A673 (cell line): ENCODE data around the gene PARD3. TPM values are rescaled to one million over a fixed set of nuclear protein-coding genes. Genes with fewer than 3 reads are reported as not detected.

Experiments used
- BruUV-seq: library from RNA; stranded (reverse); fragments of 400-500 nt; replicated peaks from 2 replicates; lab custom pipeline; 2021; lab: Mats Ljungman, UMichigan
- CTCF ChIA-PET: fragments of 300-600 bp; sonication (Branson Sonifier 250); formaldehyde crosslinking; loops from one replicate; lab custom pipeline; 2022; ENCODE audit warnings: antibody characterized with exemption; lab: Charles Lee
- POLR2A ChIA-PET: fragments of 300-600 bp; sonication (Branson Sonifier 250); formaldehyde crosslinking; loops from one replicate; lab custom pipeline; 2022; ENCODE audit warnings: antibody characterized with exemption; ENCODE audit not compliant: low non-redundant PET; lab: Charles Lee
- DNase-seq: peaks from one replicate; pipeline ENCODE4 v3.0.0-alpha.2; 2015; ENCODE audit warnings: low spot score
- H3K27ac ChIP-seq: fragments of 200-600 bp; sonication (generic); 2 replicates; pipeline ENCODE4 v1.5.1; 2016; ENCODE audit warnings: mixed run types, low read depth, mild to moderate bottlenecking, mixed read lengths, antibody characterized with exemption, low read length; ENCODE audit not compliant: poor library complexity, severe bottlenecking
- H3K27me3 ChIP-seq: fragments of 200-600 bp; sonication (generic); replicated peaks from 2 replicates; pipeline ENCODE4 v1.6.1; 2017; ENCODE audit warnings: mixed run types, low read depth, mild to moderate bottlenecking, mixed read lengths, antibody characterized with exemption, low read length; ENCODE audit not compliant: insufficient read depth, poor library complexity
- H3K36me3 ChIP-seq: fragments of 200-600 bp; sonication (generic); 2 replicates; pipeline ENCODE4 v1.6.1; 2016; ENCODE audit warnings: mixed run types, mild to moderate bottlenecking, mixed read lengths, antibody characterized with exemption, low read length; ENCODE audit not compliant: insufficient read depth, poor library complexity, severe bottlenecking
- H3K4me1 ChIP-seq: fragments of 200-600 bp; sonication (generic); 2 replicates; pipeline ENCODE4 v1.6.1; 2017; ENCODE audit warnings: mixed run types, mild to moderate bottlenecking, mixed read lengths, antibody characterized with exemption, low read length; ENCODE audit not compliant: insufficient read depth, poor library complexity, severe bottlenecking
- H3K4me3 ChIP-seq: fragments of 200-600 bp; sonication (generic); 2 replicates; pipeline ENCODE4 v1.5.1; 2016; ENCODE audit warnings: low read depth, mixed run types, mild to moderate bottlenecking, mixed read lengths, low read length; ENCODE audit not compliant: poor library complexity, severe bottlenecking
- H3K9me3 ChIP-seq: fragments of 200-600 bp; sonication (generic); 2 replicates; pipeline ENCODE4 v1.6.1; 2016; ENCODE audit warnings: mixed run types, low read depth, mild to moderate bottlenecking, mixed read lengths, antibody characterized with exemption, low read length; ENCODE audit not compliant: poor library complexity, severe bottlenecking
- EZH2 ChIP-seq: fragments of 200-600 bp; sonication (generic); IDR thresholded peaks from 2 replicates; pipeline ENCODE4 v1.6.1; 2017; ENCODE audit warnings: borderline replicate concordance, low read depth, mild to moderate bottlenecking, mixed read lengths, antibody characterized with exemption, low read length; ENCODE audit not compliant: poor library complexity, severe bottlenecking
- intact Hi-C: fragments of 100-400 bp; cut with micrococcal nuclease; formaldehyde crosslinking; loops from one replicate; pipeline ENCODE4 v1.10.0; 2022; ENCODE audit not compliant: unreplicated experiment
- total RNA-seq: library from RNA; stranded (reverse); gene quantifications from 2 replicates; pipeline ENCODE4 v1.2.3, GENCODE V29; 2021
- TF ChIP-seq, protein P1 (sequence below): fragments of 300-800, 200-600 bp; sonication (generic); conservative IDR thresholded peaks from 2 replicates; pipeline ENCODE4 v1.5.1; 2017; ENCODE audit warnings: low read depth, mild to moderate bottlenecking, antibody characterized with exemption, low read length, moderate library complexity, mixed read lengths

Gene PARD3
- total RNA-seq, 1 experiment from 2014 or later, result 28.0 TPM

DNA sequence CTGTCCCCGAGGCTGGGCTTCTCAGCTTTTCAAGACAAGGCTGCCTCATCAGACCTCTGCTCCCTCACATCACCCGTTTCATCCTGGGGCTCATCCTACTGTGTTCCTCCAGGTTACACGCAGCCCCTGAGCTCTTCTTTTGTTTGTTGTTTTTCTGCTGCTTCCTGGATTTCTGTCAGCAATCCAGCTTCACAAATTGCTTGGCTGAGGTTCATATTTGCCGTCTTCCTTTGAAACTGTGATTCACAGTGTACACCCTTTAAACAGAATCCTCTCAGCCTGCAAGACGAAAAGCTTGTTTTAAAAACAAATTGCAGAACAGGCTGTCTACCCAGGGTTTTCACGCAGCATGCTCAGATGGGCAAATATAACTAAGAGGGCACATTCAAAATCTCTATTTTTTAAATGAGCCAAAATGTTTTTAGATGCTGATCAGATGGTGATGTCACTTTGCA, 39.1 kb upstream of the PARD3 start:
- H3K4me1 ChIP-seq, result no peaks in the 10 kb centered on the region

DNA sequence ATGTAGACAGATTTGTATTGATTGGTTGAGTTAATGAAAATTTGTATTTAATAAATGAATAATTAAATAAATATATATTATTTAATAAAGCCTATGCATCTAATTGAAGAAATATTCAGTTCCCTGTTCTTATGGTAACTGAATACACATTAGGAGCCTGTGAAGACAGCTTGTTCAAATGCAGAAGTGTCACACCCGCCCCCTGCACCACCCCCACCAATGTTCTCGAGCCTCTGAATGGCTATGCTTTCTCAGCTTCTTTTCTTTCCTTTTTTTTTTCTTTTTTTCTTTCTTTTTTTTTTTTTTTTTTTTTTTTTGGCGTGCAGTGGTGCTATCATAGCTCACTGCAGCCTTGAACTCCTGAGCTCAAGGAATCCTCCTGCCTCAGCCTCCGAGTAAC, 38.3 kb upstream of the PARD3 start:
- Histone ChIP-seq H3K27ac (no peak overlapping the region), H3K4me1 (no peaks in the 10 kb centered on the region), H3K27me3 (no peaks in the 10 kb centered on the region), H3K36me3 (no peaks in the 10 kb centered on the region), H3K4me3 (no peak overlapping the region), H3K9me3 (no peaks in the 10 kb centered on the region)
- BruUV-seq, result no TSS peak
- intact Hi-C loops, result no loop called here
- ChIA-PET CTCF (interaction anchor here (0.6 kb wide), 1 partner anchor 141 kb away, joined by 6 read pairs; no protein-coding TSS in a partner anchor), POLR2A (no interaction called here)
- TF ChIP-seq, protein P1, sequence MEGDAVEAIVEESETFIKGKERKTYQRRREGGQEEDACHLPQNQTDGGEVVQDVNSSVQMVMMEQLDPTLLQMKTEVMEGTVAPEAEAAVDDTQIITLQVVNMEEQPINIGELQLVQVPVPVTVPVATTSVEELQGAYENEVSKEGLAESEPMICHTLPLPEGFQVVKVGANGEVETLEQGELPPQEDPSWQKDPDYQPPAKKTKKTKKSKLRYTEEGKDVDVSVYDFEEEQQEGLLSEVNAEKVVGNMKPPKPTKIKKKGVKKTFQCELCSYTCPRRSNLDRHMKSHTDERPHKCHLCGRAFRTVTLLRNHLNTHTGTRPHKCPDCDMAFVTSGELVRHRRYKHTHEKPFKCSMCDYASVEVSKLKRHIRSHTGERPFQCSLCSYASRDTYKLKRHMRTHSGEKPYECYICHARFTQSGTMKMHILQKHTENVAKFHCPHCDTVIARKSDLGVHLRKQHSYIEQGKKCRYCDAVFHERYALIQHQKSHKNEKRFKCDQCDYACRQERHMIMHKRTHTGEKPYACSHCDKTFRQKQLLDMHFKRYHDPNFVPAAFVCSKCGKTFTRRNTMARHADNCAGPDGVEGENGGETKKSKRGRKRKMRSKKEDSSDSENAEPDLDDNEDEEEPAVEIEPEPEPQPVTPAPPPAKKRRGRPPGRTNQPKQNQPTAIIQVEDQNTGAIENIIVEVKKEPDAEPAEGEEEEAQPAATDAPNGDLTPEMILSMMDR, result no peak
- no peak for TF ChIP-seq EZH2
- no peak for DNase-seq

More for the DNA sequence above, 39.1 kb upstream of the PARD3 start:
- no TSS peak for BruUV-seq
- DNase-seq, result no peak
- H3K4me3 ChIP-seq, result no peak overlapping the region
- H3K9me3 ChIP-seq, result no peaks in the 10 kb centered on the region
- TF ChIP-seq, protein P1, result no peak
- no peaks in the 10 kb centered on the region for H3K36me3 ChIP-seq
- H3K27ac ChIP-seq, result no peak overlapping the region
- ChIA-PET CTCF (interaction anchor here (0.6 kb wide), 1 partner anchor 140 kb away, joined by 6 read pairs; no protein-coding TSS in a partner anchor), POLR2A (interaction anchor here (0.6 kb wide), 1 partner anchor 98 kb away, joined by 18 read pairs; no protein-coding TSS in a partner anchor)
- intact Hi-C loops, result no loop called here
- H3K27me3 ChIP-seq, result no peaks in the 10 kb centered on the region

DNA sequence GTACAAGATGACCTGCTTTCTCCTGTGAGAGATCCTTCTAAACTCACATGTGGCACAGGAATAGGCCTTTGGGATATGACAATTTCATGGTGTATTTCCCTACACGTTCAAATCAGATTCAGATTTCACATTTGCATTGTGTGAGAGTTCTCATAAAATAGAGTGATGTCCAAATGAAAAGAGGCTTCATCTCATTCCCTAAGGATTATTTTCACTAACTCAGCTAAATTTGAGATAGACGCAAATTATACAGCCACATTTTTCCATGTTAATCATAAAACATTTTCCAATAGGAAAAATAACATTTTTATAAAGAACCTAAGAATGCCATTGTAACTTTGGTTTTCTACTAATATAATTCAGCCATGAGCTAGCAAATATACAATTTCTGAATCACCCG, 35.5 kb upstream of the PARD3 start:
- CTCF ChIA-PET, result no interaction called here
- no TSS peak for BruUV-seq
- H3K36me3 ChIP-seq, result no peaks in the 10 kb centered on the region
- no peaks in the 10 kb centered on the region for H3K9me3 ChIP-seq
- intact Hi-C loops, result no loop called here
- H3K4me1 ChIP-seq, result no peaks in the 10 kb centered on the region
- no peak overlapping the region for H3K27ac ChIP-seq
- no peak overlapping the region for H3K4me3 ChIP-seq
- TF ChIP-seq EZH2, result no peak
- TF ChIP-seq, protein P1, result no peak
- H3K27me3 ChIP-seq, result no peaks in the 10 kb centered on the region
- POLR2A ChIA-PET, result no interaction called here
- DNase-seq, result peak; percentile 17
